Measurements from ENCODE around the gene SBSN.

DNA sequence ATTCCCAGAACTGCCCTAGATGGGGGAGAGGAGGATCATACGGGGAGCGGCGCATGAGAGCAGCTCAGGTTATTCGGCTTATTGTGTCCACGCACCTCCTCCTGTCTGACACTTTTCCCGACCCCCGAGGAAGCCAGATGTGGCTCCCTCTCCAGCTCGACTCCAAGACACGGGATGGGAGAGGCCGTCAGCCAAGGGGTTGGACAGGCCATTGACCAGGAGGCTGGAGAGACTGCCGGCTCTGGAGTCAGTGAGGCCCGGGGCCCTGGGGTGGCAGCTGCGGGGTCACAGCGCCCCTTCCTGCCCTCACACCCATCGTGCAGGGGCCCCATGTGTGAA lies 17.5 kb downstream of the SBSN start:
- TF ChIP-seq CTCF (IDR thresholded peaks at IDR 0.05) (peak; percentile 66), EZH2 (IDR thresholded peaks at IDR 0.05; ENCODE audit: borderline replicate concordance, insufficient read depth, low read depth, low read length, poor library complexity, severe bottlenecking) (no peak)

All from B cell (primary cell).